ENCODE results near the gene BRINP1. TPM values are rescaled to one million over a fixed set of nuclear protein-coding genes. Genes with fewer than 3 reads are reported as not detected.

BRINP1 gene
- total and polyA plus RNA-seq, 8 donors, result 0.04 to 0.19 (median 0.08) TPM; not detected in 3

- ATAC-seq, result no peak
- no peaks in the 10 kb centered on the region for H3K4me1 ChIP-seq
- no peaks in the 10 kb centered on the region for H3K36me3 ChIP-seq
- FAIRE-seq, result no peak
- DNase-seq, result no peak
- H3K27me3 ChIP-seq, result no peaks in the 10 kb centered on the region
- 68 to 82% methylated on average over 4 of the region's 4 CpGs for WGBS, 2 donors
- no peaks in the 10 kb centered on the region for H3K9me3 ChIP-seq
- no peak overlapping the region for H3K27ac ChIP-seq
- H3K4me3 ChIP-seq, result no peak overlapping the region
- intact Hi-C loops (cut with DNase I), result no loop called here
- TF ChIP-seq CTCF (IDR thresholded peaks at IDR 0.05), result no peak
Observed at GRCh38 chr9:119221276-119221675, 148.0 kb downstream of the BRINP1 start.

GRCh38 chr9:119218293-119218692 lies 150.9 kb downstream of the BRINP1 start:
- Histone ChIP-seq H3K9me3 (no peaks in the 10 kb centered on the region), H3K27me3 (no peaks in the 10 kb centered on the region), H3K27ac (no peak overlapping the region), H3K4me1 (no peaks in the 10 kb centered on the region), H3K4me3 (no peak overlapping the region), H3K36me3 (no peaks in the 10 kb centered on the region)
- intact Hi-C loops (cut with DNase I), result no loop called here
- DNase-seq, result no peak
- WGBS, 2 donors, result 45 to 48% methylated on average over 7 of the region's 7 CpGs
- ATAC-seq, result no peak
- no peak for TF ChIP-seq CTCF (IDR thresholded peaks at IDR 0.05)
- no peak for FAIRE-seq

GRCh38 chr9:119216651-119217331 lies 152.4 kb downstream of the BRINP1 start:
- H3K27me3 ChIP-seq, result no peaks in the 10 kb centered on the region
- no peak overlapping the region for H3K27ac ChIP-seq
- 51% methylated on average over 8 of the region's 8 CpGs for WGBS, 2 donors
- H3K9me3 ChIP-seq, result no peaks in the 10 kb centered on the region
- TF ChIP-seq CTCF (IDR thresholded peaks at IDR 0.05), result no peak
- DNase-seq (no peak), ATAC-seq (peak in 1 of 4 donors; percentile 43), FAIRE-seq (no peak)
- intact Hi-C loops (cut with DNase I), result no loop called here
- H3K36me3 ChIP-seq, result no peaks in the 10 kb centered on the region
- H3K4me1 ChIP-seq, result no peaks in the 10 kb centered on the region
- no peak overlapping the region for H3K4me3 ChIP-seq

- TF ChIP-seq CTCF (IDR thresholded peaks at IDR 0.05), result no peak
- WGBS, 2 donors, result 75 to 89% methylated on average over 2 of the region's 2 CpGs
- H3K27me3 ChIP-seq, result no peaks in the 10 kb centered on the region
- H3K4me1 ChIP-seq, result no peaks in the 10 kb centered on the region
- no peaks in the 10 kb centered on the region for H3K9me3 ChIP-seq
- ATAC-seq (no peak), DNase-seq (no peak), FAIRE-seq (no peak)
- H3K36me3 ChIP-seq, result no peaks in the 10 kb centered on the region
- no peak overlapping the region for H3K27ac ChIP-seq
- intact Hi-C loops (cut with DNase I), result no loop called here
- H3K4me3 ChIP-seq, result no peak overlapping the region
Observed at GRCh38 chr9:119215651-119216050, 153.6 kb downstream of the BRINP1 start.

GRCh38 chr9:119213471-119213870 lies 155.8 kb downstream of the BRINP1 start:
- intact Hi-C loops (cut with DNase I), result no loop called here
- Histone ChIP-seq H3K27ac (no peak overlapping the region), H3K27me3 (no peaks in the 10 kb centered on the region), H3K4me1 (no peaks in the 10 kb centered on the region), H3K36me3 (no peaks in the 10 kb centered on the region), H3K9me3 (no peaks in the 10 kb centered on the region), H3K4me3 (no peak overlapping the region)
- ATAC-seq (no peak), FAIRE-seq (no peak), DNase-seq (no peak)
- no peak for TF ChIP-seq CTCF (IDR thresholded peaks at IDR 0.05)
- 39 to 50% methylated on average over 1 of the region's 1 CpG for WGBS, 2 donors
